ENCODE data around the gene RTKN2. TPM values are rescaled to one million over a fixed set of nuclear protein-coding genes. Genes with fewer than 3 reads are reported as not detected.
"Not testable (repeated sequence)": the region's sequence is repeated elsewhere in the genome, so short reads cannot be mapped to it uniquely, and the experiment has no call there.

Gene RTKN2
- total RNA-seq, 1 experiment from 2014 or later: 21.3 TPM

GRCh38 chr10:62241521-62241920 lies 27.1 kb downstream of the RTKN2 start:
- H3K9me3 ChIP-seq (ENCODE audit: control insufficient read depth, insufficient read depth, low read depth, low read length); DNase-seq (ENCODE audit: low read depth, low spot score); H3K27ac ChIP-seq (ENCODE audit: low read length); in situ Hi-C loops (cut with HindIII; ENCODE audit: low pct_unique_long_range_greater_than_20kb, low sequenced_read_pairs); H3K4me3 ChIP-seq (ENCODE audit: low read depth in 2 of 2, low read length in 2 of 2); H3K36me3 ChIP-seq (ENCODE audit: control insufficient read depth, insufficient read depth, low read length); intact Hi-C loops (cut with micrococcal nuclease; ENCODE audit: unreplicated experiment); BruUV-seq (replicated peaks); H3K27me3 ChIP-seq (ENCODE audit: control insufficient read depth, insufficient read depth, low read length); CTCF ChIA-PET: not testable (repeated sequence)
- H3K4me1 ChIP-seq (ENCODE audit: control insufficient read depth, insufficient read depth, low read length): peaks cover 30% of the 10 kb centered on the region
- 0 out of 2 replicates have a peak, but pooled peaks have one; percentile 32 for ATAC-seq
- POLR2A ChIA-PET: interaction anchor here (0.6 kb wide), 1 partner anchor 1193 kb away, joined by 3 read pairs; no protein-coding TSS in a partner anchor

- TF ChIP-seq TCF7L2 (IDR thresholded peaks at IDR 0.05; ENCODE audit: low read depth, low read length): no peak
- no peak for TF ChIP-seq REST (IDR thresholded peaks at IDR 0.05; ENCODE audit: insufficient read depth in 1 of 2, low read depth in 2 of 2, low read length in 1 of 2)
- no peak for TF ChIP-seq SIN3A (IDR thresholded peaks at IDR 0.05; ENCODE audit: borderline replicate concordance, insufficient read depth, low read depth, low read length)
- no peak for TF ChIP-seq POLR2AphosphoS5 (IDR thresholded peaks at IDR 0.05; ENCODE audit: low read depth, low read length)
- TF ChIP-seq CTCF (IDR thresholded peaks at IDR 0.05): no peak
- DNase-seq (ENCODE audit: low read depth, low spot score) (no peak), ATAC-seq (no peak)
- Histone ChIP-seq H3K27ac (ENCODE audit: low read length) (peak overlapping the region; percentile 72; the same call in 1 of the 2 replicates), H3K4me3 (ENCODE audit: low read depth in 2 of 2, low read length in 2 of 2) (no peak overlapping the region), H3K4me1 (ENCODE audit: control insufficient read depth, insufficient read depth, low read length) (peaks cover 21% of the 10 kb centered on the region), H3K36me3 (ENCODE audit: control insufficient read depth, insufficient read depth, low read length) (peaks cover 7% of the 10 kb centered on the region; the same call in 1 of the 2 replicates), H3K27me3 (ENCODE audit: control insufficient read depth, insufficient read depth, low read length) (no peaks in the 10 kb centered on the region), H3K9me3 (ENCODE audit: control insufficient read depth, insufficient read depth, low read depth, low read length) (no peaks in the 10 kb centered on the region)
- intact Hi-C loops (cut with micrococcal nuclease; ENCODE audit: unreplicated experiment) (no loop called here), in situ Hi-C loops (cut with HindIII; ENCODE audit: low pct_unique_long_range_greater_than_20kb, low sequenced_read_pairs) (no loop called here)
- ChIA-PET POLR2A (interaction anchor here (0.6 kb wide), 1 partner anchor 182 kb away, joined by 3 read pairs; no protein-coding TSS in a partner anchor), CTCF (interaction anchor here (1.3 kb wide), 1 partner anchor 202 kb away, joined by 4 read pairs; no protein-coding TSS in a partner anchor)
- BruUV-seq (replicated peaks): no TSS peak
Observed at GRCh38 chr10:62239994-62240393, 28.6 kb downstream of the RTKN2 start.

- ATAC-seq: no peak
- no TSS peak for BruUV-seq (replicated peaks)
- peaks cover 7% of the 10 kb centered on the region; the same call in 1 of the 2 replicates for H3K36me3 ChIP-seq (ENCODE audit: control insufficient read depth, insufficient read depth, low read length)
- intact Hi-C loops (cut with micrococcal nuclease; ENCODE audit: unreplicated experiment): no loop called here
- H3K9me3 ChIP-seq (ENCODE audit: control insufficient read depth, insufficient read depth, low read depth, low read length): no peaks in the 10 kb centered on the region
- peak overlapping the region; percentile 19; the same call in 1 of the 2 replicates for H3K27ac ChIP-seq (ENCODE audit: low read length)
- DNase-seq (ENCODE audit: low read depth, low spot score): no peak
- no peaks in the 10 kb centered on the region for H3K27me3 ChIP-seq (ENCODE audit: control insufficient read depth, insufficient read depth, low read length)
- no peak for TF ChIP-seq CTCF (IDR thresholded peaks at IDR 0.05)
- no peak for TF ChIP-seq POLR2AphosphoS5 (IDR thresholded peaks at IDR 0.05; ENCODE audit: low read depth, low read length)
- TF ChIP-seq REST (IDR thresholded peaks at IDR 0.05; ENCODE audit: insufficient read depth in 1 of 2, low read depth in 2 of 2, low read length in 1 of 2): no peak
- no peak for TF ChIP-seq TCF7L2 (IDR thresholded peaks at IDR 0.05; ENCODE audit: low read depth, low read length)
- POLR2A ChIA-PET: no interaction called here
- H3K4me1 ChIP-seq (ENCODE audit: control insufficient read depth, insufficient read depth, low read length): peaks cover 18% of the 10 kb centered on the region
- H3K4me3 ChIP-seq (ENCODE audit: low read depth in 2 of 2, low read length in 2 of 2): no peak overlapping the region
- CTCF ChIA-PET: interaction anchor here (0.6 to 1.3 kb wide), 2 partner anchors 133 to 200 kb away, joined by 4 to 5 read pairs; no protein-coding TSS in a partner anchor
- in situ Hi-C loops (cut with HindIII; ENCODE audit: low pct_unique_long_range_greater_than_20kb, low sequenced_read_pairs): no loop called here
Observed at GRCh38 chr10:62238880-62239279, 29.8 kb downstream of the RTKN2 start.

Data from Panc1 (cell line).